ENCODE data around the gene DNAAF8. TPM values are rescaled to one million over a fixed set of nuclear protein-coding genes. Genes with fewer than 3 reads are reported as not detected.

The DNAAF8 gene
- total RNA-seq, 1 experiment from 2014 or later: 0.06 TPM

DNA sequence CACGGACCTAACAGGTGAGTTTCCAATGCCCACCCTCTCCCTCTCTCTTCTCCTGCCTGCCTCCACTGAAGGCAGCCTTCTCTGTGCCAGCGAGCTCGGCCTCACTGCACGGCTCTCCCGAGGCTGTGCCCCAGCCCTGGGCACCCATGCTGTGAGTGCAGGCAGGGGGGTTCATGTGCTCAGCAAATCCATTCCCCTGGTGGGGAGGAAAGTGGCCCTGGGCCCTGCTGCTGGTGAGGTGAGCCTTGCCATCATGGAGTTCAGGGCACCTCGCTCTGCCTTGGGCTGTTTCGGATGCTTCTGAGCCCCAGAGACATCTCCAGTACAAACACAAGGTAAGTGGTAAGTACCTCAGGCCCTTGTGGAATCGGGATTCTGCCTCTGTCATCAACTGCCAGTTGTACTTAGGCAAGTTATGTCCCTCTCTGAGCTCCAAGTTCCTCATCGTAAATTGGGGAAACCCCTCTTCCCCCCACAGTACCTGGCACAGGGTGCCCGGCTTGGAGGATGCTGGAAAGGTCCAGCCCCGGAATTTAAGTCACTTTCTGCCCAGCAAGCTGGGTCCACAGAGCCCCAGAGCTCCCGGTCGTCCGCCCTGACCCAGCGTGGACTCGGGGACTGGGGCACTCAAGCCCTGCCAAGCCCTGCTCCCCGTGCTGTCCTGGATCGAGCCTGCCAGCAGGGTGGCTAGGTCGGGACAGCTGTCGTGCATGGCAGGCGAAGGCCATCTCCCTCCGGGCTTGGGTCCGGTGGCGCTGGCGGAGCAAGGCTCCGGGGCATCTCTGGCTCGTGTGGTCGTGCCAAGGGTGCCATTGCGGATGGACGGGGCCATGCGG lies 41.7 kb upstream of the DNAAF8 start:
- Histone ChIP-seq H3K4me3 (peak overlapping the region; percentile 76), H3K27me3 (no peaks in the 10 kb centered on the region), H3K27ac (peak overlapping the region; percentile 5; the same call in 1 of the 2 replicates), H3K36me3 (peaks cover 5% of the 10 kb centered on the region), H3K9me3 (replicated peaks) (no peaks in the 10 kb centered on the region), H3K4me1 (no peaks in the 10 kb centered on the region)
- no peak for DNase-seq

DNA sequence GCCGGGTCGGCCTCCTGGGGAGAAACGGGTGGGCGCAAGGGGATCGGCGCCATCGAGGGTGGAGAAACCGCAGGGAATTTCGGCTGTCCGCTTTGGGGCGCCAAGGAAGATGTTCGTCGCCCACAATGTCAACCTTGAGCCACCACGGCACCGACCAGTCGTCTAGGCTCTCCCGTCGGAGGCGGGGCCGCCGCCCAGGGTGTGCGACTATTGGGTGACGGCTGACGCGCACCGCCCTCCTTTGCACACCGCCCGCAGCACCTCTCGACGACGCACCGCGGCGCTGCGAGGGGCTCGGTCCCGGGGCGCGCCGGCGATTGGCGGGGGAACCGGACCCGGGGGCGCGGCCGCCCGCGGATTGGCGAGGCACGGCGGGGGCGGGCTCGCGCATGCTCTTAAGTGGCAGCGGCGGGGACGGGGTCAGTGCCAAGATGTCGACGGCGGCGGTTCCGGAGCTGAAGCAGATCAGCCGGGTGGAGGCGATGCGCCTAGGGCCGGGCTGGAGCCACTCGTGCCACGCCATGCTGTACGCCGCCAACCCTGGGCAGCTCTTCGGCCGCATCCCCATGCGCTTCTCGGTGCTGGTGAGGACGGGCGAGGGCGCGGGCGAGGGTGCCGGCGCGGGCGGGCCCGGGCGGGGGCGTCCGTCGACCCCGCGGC lies 40.9 kb upstream of the DNAAF8 start, which contains the start of gene NUDT16L1:
TSS of gene NUDT16L1 (plus strand) at position 267 of the 660 bp plus-strand sequence. CDS start at position 432, 165 bp downstream.
- Histone ChIP-seq H3K4me1 (no peaks in the 10 kb centered on the region), H3K36me3 (peaks cover 5% of the 10 kb centered on the region), H3K27ac (peak within 1 kb of the TSS; percentile 5; the same call in 1 of the 2 replicates), H3K4me3 (peak within 1 kb of the TSS; percentile 76), H3K27me3 (no peaks in the 10 kb centered on the region), H3K9me3 (replicated peaks) (no peaks in the 10 kb centered on the region)
- peak; percentile 92 to 94 for DNase-seq

GRCh38 chr16:4693956-4694641 lies 40.2 kb upstream of the DNAAF8 start:
- Histone ChIP-seq H3K36me3 (peaks cover 5% of the 10 kb centered on the region), H3K9me3 (replicated peaks) (no peaks in the 10 kb centered on the region), H3K27me3 (no peaks in the 10 kb centered on the region), H3K27ac (no peak overlapping the region; the same call in 1 of the 2 replicates), H3K4me3 (peak overlapping the region; percentile 76), H3K4me1 (no peaks in the 10 kb centered on the region)
- DNase-seq: peak; percentile 31 to 45

DNA sequence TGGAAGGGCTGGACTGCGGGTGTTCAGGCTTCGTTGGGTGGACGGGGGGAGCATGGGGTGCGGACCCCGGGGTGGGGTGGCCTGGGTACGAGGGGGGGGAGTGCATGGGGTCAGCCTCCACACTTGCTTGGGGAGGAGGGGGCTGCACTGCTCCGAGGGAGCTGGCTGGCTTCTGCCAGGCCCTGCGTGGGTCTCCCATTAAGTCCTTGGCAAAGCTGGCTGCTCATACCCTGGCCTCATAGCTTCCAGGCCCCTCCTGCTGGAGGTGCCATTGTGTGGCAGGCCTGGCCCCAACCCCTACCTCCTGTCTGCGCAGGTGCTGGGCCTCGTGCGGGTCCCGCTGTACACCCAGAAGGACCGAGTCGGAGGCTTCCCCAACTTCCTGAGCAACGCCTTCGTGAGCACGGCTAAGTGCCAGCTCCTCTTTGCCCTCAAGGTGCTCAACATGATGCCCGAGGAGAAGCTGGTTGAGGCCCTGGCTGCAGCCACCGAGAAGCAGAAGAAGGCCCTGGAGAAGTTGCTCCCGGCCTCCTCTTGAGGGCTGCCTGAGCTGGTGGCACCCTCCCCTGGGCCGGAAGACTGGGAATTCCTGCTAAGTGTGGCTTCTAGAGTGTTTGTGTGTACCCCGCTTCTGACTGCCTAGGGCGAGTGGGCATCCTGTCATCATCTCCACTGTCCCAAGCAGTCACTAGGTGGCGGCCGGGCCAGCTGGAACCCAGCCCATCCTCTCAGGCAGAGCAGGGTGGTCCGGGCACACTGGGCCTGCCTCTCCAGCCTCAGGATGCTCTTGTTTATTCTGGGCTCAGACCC lies 39.5 kb upstream of the DNAAF8 start:
- Histone ChIP-seq H3K27me3 (no peaks in the 10 kb centered on the region), H3K4me1 (no peaks in the 10 kb centered on the region), H3K27ac (no peak overlapping the region), H3K4me3 (peak overlapping the region; percentile 76), H3K36me3 (peaks cover 5% of the 10 kb centered on the region), H3K9me3 (replicated peaks) (no peaks in the 10 kb centered on the region)
- no peak for DNase-seq

DNA sequence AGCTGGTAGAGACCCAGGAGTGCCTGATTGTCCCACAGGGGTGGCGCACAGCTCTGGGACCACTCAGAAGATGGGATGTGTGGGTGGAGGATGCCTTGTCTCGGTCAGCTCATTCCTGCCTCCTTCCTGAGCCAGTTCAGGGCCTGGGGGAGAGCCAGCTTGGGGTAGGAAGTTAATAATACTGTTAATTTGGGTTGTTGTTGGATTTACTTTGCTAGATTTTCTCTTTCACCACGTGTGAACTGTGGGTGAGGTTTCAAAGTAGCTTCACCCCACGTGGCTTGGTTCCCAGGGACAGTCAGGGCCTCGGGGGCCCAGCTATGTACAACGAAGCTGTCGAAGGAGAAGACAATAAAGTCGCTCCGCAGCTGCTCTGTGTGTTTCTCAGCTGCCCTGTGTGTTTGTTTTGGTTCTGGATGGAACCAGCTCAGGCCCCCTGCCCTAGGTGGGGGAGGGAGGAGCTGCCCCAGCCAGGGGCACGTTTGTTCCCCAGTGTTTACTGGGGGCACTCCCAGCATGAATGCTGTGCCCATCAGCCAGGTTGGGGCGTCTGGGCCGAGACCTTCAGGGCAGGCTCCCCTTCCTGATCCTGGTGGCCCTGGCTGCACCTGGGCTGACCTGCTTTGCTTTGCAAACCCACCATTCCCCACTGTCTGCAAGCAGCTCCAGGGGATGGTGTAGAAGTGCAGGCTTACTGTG lies 38.7 kb upstream of the DNAAF8 start:
- Histone ChIP-seq H3K36me3 (peaks cover 5% of the 10 kb centered on the region), H3K9me3 (replicated peaks) (no peaks in the 10 kb centered on the region), H3K27ac (no peak overlapping the region)

DNA sequence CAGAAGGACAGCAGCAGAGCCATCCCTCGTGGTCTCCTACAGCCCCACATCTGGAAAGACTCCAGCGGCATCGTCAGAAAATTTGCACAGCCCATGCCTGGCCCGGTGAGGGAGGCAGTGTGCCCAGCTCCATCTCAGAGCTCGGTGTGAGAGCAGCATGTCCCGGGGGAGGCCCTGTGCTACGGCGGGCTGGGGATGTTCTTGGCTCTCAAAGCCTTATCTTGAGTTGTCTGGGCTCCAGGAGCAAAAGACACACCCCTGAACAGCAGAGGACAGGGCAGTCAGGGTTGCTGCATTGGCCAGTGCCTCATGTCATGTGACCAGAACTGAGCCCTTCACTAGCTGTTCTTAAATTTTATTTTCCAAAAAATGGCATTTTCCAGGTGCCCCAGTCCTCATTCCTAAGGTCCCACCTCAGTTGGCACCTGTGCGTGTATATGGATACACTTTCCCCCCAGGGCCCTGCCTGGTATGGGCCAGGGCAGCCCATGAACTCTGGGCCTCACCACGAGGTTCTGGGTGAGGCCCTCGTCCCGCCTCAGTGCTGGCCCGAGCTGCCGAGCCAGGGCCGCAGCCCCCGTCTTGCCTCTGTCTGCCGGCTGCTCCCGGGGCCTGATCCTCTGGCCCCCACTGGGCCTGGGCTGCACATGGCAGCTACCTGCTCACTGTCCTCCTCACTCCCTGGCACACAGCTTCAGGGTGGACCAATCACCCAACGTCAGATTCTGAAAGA lies 38.0 kb upstream of the DNAAF8 start:
- no peak for DNase-seq
- no peak overlapping the region for H3K27ac ChIP-seq
- no peaks in the 10 kb centered on the region for H3K27me3 ChIP-seq
- no peaks in the 10 kb centered on the region for H3K9me3 ChIP-seq (replicated peaks)
- H3K36me3 ChIP-seq: peaks cover 5% of the 10 kb centered on the region
- no peak overlapping the region for H3K4me3 ChIP-seq
- no peaks in the 10 kb centered on the region for H3K4me1 ChIP-seq

More for the DNA sequence above, 38.7 kb upstream of the DNAAF8 start:
- H3K27me3 ChIP-seq: no peaks in the 10 kb centered on the region
- H3K4me3 ChIP-seq: no peak overlapping the region
- no peaks in the 10 kb centered on the region for H3K4me1 ChIP-seq
- DNase-seq: no peak

- Histone ChIP-seq H3K27me3 (no peaks in the 10 kb centered on the region), H3K27ac (no peak overlapping the region), H3K36me3 (peaks cover 5% of the 10 kb centered on the region), H3K4me3 (no peak overlapping the region), H3K4me1 (no peaks in the 10 kb centered on the region), H3K9me3 (replicated peaks) (no peaks in the 10 kb centered on the region)
- no peak for DNase-seq
Measured at GRCh38 chr16:4696905-4697847, 37.2 kb upstream of the DNAAF8 start.

- H3K36me3 ChIP-seq: peaks cover 5% of the 10 kb centered on the region
Measured at GRCh38 chr16:4697848-4698291, 36.5 kb upstream of the DNAAF8 start.

DNA sequence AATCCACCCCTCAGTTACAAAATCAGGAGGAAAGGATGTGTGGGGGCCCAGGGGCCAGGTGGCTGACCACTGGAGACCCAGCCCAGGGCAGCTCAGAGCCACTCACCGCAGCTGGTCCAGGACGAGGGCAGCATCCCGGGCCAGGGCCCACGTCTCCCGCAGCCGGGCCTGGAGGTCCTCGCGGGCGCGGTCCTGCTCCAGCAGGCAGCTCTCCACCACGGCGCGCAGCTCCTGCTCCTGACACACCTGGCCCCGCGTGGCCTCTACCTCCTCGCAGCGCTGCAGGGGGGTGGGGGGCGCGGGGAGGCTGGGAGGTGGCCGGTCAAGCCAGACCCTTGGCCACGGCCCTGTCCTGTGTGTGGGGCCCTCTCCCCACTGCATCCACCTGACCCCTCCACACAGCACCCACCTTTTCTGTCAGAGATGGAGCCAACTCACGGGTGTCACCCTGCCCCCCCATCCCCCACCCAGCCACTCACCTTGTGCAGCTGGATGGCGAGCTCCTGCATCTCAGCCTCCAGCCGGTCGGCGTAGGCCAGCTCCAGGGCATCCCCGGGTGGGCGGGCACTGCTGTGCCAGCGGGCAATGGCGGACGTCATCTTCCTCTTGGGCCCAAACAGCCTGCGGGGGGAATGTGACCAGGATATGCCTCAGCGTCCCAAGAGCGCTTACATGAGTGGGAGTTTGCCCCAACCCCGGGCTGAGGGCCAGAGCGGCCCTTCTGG lies 35.9 kb upstream of the DNAAF8 start:
- no peak for DNase-seq
- no peak overlapping the region for H3K27ac ChIP-seq
- no peaks in the 10 kb centered on the region for H3K4me1 ChIP-seq
- no peak overlapping the region for H3K4me3 ChIP-seq
- peaks cover 5% of the 10 kb centered on the region for H3K36me3 ChIP-seq
- H3K27me3 ChIP-seq: no peaks in the 10 kb centered on the region
- H3K9me3 ChIP-seq (replicated peaks): no peaks in the 10 kb centered on the region

More at GRCh38 chr16:4697848-4698291, 36.5 kb upstream of the DNAAF8 start:
- Histone ChIP-seq H3K4me3 (no peak overlapping the region), H3K27me3 (no peaks in the 10 kb centered on the region), H3K4me1 (no peaks in the 10 kb centered on the region), H3K9me3 (replicated peaks) (no peaks in the 10 kb centered on the region), H3K27ac (no peak overlapping the region)
- no peak for DNase-seq

GRCh38 chr16:4699046-4699556 lies 35.2 kb upstream of the DNAAF8 start:
- H3K27ac ChIP-seq: no peak overlapping the region
- H3K9me3 ChIP-seq (replicated peaks): no peaks in the 10 kb centered on the region
- no peaks in the 10 kb centered on the region for H3K4me1 ChIP-seq
- H3K36me3 ChIP-seq: peaks cover 5% of the 10 kb centered on the region
- no peak for DNase-seq
- H3K27me3 ChIP-seq: no peaks in the 10 kb centered on the region
- no peak overlapping the region for H3K4me3 ChIP-seq

GRCh38 chr16:4700380-4700996 lies 33.8 kb upstream of the DNAAF8 start:
- H3K36me3 ChIP-seq: peaks cover 2% of the 10 kb centered on the region
- H3K27me3 ChIP-seq: no peaks in the 10 kb centered on the region
- H3K4me3 ChIP-seq: no peak overlapping the region
- H3K9me3 ChIP-seq (replicated peaks): no peaks in the 10 kb centered on the region
- no peak overlapping the region for H3K27ac ChIP-seq
- no peak for DNase-seq
- H3K4me1 ChIP-seq: no peaks in the 10 kb centered on the region

Data from SJCRH30 (cell line).